HG03460 (cell line): Measurements from ENCODE around the gene GUCY2C.

Source experiments
- ATAC-seq: cut with Tn5 transposase; IDR thresholded peaks from one replicate; pipeline ENCODE4 v1.9.1; 2021; ENCODE audit not compliant: unreplicated experiment

Gene GUCY2C

DNA sequence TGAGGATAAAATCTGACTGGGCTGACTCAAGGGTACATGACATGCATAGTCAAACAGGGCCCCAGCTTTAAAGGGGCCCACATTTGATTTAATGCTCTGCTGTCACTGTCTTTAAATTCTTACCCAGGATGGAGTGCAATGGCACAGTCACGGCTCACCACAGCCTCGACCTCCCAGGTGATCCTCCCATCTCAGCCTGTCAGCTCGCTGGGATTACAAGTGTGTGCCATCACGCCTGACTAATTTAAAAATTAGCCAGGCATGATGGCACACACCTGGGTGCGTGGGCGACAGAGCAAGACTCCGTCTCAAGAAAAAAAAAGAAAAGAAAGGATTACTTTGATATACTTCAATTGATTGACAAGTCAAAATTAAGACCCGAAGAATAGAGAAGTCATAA is 119.5 kb downstream of the GUCY2C start:
- peak; percentile 25 for ATAC-seq

DNA sequence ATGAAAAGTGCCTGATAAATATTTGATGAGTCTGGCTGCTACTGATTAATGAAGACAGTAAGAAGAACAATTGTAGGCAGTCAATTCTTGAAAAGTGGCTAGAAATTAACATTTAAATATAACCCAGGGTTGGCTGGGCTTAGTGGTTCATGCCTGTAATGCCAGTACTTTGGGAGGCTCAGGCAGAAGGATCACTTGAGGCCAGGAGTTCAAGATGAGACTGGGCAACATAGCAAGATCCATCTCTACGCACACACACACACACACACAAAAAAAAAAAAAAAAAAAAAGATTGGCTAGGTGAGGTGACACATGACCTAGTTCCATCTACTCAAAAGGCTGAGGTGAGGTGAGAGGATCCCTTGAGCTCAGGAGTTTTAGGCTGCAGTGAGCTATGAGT is 120.8 kb downstream of the GUCY2C start:
- ATAC-seq = no peak

DNA sequence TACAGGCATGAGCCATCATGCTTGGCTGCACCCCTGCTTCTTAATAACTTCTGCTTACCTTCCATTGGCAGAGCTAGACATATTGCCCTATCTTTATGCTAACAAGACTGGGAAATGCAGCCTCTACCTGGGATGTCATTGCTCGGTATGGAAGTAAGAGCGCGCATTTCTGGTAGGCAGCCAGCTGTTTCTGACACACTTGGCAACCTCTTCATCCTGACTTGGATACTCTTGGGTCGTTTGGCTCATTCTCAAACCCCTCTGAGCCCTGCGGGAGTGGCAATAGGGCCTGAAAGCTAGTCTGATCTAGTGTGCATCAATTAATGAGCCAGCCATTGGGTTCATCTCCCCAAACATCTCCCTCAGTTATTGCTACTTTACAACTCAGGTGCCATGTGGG is 123.3 kb downstream of the GUCY2C start:
- no peak for ATAC-seq

DNA sequence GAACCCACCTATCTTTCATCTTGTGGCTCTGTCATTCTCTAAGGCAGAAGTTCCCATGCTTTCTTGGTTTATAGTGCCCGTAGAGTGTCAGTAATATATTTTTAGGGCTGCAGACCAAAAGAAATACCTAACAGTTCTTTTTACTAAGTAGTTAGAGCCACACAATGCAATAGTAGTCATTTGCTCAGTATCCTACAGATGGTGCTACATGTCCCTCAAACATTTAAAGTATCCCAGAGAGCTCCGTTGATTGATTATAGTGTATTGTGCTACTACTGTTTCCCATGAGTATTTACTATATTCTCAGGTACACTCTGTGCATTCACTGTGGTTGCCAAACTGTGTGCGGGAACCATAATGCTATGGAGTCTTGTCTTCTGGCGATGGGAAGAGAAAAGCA is 124.0 kb downstream of the GUCY2C start:
- ATAC-seq = no peak

DNA sequence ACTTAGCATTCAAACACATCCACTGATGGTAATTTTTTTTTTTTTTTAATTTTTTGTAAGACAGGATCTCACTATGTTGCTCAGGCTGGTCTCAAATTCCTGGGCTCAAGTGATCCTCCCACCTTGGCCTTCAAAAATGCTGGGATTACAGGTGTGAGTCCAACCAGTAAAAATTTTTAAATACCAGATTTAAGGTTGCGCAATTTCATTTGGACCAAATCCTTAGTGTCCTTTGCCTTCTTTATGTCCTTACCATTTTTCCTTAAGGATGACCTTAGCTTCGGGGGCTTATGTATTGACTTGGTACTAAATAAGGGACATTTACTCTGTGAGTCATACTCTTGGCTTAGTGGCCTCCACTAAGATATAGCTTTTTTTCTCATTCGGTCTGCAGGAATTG is 124.6 kb downstream of the GUCY2C start:
- ATAC-seq = no peak

DNA sequence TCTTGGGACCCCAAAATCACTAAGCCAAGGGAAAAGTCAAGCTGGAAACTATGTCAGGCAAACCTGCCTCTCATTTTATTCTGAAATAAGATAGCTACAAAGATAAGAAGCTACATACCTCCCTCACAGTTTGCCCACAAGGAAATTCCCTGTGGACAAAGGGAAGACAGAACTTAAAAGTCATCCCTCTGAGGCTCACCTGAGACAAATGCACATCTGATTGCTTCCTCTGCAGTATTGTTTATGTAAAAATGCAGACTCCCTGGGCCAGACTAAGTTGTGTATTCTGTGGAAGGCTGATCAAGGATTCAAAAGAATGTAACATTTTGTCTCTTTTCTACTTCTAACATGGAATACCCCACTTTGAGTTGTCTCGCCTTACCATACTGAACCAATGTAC is 126.2 kb downstream of the GUCY2C start:
- ATAC-seq = no peak

DNA sequence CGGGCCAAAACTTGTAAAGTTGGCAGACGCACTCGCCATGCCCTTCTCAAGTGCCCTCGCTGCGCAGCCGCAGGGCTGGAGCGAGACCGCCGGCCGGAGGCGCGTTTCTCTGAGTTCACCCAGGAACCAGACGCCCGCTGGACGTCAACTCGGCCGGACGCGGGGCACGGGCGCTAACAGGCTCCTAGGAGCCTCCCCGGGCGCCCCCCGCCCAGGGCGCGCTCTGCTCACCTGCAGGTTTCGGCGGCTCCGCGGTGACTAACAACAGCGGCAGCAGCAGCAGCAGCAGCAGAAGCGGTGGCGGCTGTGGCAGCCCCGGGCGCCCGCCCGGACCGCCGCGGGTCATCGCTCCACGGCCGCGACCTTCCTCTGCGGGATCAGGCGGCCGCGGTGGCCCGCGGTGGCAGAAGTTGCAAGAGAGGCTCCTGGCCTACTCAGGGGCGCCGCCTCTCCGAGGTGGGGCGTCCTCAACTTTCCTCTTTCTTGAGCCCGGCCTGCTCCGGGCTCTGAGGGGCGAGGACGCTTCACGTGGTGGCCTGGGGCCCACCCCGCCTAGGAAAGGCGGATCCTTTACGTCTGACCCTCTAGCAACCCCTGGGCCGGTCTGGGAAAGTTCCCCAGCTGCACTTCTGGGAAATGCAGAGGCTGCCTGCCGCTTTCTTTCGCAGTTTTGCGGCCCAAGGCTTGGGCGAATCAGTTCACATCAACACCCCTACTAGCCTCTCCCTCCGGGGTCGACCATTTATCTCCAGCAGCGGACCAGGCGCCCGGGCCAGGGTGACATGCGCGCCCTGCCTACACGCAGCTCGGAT is 128.8 kb downstream of the GUCY2C start, which contains the start of gene PLBD1:
TSS of gene PLBD1 (minus strand) at position 533 of the 812 bp plus-strand sequence. CDS start at position 346, 187 bp downstream.
- ATAC-seq = no peak

DNA sequence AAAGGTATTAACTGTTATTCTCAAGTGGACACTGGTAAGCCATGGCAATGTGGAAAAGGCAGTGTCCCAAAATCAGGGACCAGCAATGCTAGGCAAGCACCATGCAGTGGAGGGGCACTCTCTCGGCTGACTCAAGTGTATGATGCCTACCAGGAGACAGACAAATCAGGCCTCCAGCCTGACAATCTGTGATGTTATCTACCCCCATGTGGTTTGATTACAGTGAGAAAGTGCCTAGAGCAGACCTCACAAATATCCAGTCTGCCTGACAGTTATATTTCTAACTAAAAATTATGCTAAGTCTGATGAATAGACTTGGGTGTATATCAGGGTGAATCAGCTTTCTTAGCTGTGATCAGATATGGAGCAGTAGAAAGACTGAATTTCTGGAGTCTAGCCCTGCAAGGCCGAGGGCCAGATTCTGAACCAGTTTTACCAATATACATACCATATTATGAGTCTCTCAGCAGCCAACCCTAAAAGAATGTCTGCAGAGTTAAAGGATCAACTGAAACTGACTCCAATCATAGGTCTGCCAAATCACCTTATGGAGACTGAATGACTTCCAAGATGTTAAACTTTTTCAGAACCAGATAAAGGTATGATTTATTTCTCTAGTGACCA is 132.0 kb downstream of the GUCY2C start:
- no peak for ATAC-seq

DNA sequence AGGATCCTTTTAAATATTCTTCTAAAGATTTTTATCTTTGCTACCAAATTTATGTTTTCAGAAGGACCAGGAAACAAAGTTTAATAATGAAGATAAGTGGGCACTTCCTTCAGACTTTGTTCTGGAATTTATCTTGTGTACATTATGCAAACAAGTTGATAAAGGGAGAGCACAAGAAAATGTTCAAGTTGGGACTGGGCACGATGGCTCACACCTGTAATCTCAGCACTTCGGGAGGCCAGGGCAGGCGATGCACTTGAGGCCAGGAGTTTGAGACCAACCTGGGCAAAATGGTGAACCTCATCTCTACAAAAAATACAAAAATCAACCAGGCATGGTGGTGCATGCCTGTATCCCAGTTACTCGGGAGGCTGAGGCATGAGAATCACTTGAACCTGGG is 133.4 kb downstream of the GUCY2C start:
- no peak for ATAC-seq
